Measurements from ENCODE around the gene P2RX6.

Gene P2RX6

DNA sequence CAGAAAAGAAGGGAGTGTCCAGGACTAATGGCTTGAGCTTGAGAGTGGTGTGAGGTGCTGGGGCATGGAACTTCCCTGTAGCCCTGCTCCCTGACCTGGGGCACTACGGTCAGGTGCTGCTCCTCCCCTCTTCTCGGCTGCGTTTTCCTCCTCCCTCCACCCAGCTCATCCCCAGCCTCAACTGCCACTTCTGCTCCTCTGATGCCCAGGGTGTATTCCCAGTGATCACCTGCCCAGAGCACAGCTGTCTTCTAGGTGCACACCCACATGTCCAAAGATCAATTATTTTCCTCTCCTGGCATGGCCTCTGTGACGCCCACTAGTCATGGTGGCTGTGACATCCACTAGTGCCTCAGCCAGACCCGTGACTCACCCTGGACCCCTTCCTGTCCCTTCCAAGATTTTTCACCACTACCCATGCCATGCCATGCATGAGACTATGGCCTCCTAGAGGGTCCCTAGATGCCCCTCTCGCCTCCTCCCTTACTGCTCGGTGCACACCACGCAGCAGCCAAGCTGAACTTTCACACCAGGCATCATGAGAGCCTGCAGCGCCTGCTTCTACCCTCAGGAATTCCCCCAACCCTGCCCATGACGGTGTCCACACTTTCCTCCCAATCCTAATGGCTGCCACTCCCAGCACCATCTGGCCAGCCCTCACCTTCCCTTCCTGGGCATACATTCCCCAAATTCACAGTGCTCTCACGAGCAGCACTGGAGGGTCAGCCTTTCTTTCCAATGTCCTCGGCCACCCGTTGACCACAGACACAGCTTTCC lies 1.9 kb downstream of the P2RX6 start:
- H3K36me3 ChIP-seq (ENCODE audit: control insufficient read depth, insufficient read depth, low read length) = no peaks in the 10 kb centered on the region
- WGBS (ENCODE audit: insufficient coverage, insufficient read length) = no CpG with 5 or more reads among the region's 13 CpGs
- no peak overlapping the region for H3K27ac ChIP-seq (ENCODE audit: low read length)
- no peak overlapping the region for H3K4me3 ChIP-seq (ENCODE audit: low read length)
- no peak for DNase-seq (ENCODE audit: low read depth, low spot score)
- no peaks in the 10 kb centered on the region for H3K9me3 ChIP-seq (ENCODE audit: control insufficient read depth, insufficient read depth, low read length)
- H3K4me1 ChIP-seq (ENCODE audit: control insufficient read depth, insufficient read depth, low read length) = no peaks in the 10 kb centered on the region
- no peaks in the 10 kb centered on the region for H3K27me3 ChIP-seq (ENCODE audit: control insufficient read depth, insufficient read depth, low read length)

DNA sequence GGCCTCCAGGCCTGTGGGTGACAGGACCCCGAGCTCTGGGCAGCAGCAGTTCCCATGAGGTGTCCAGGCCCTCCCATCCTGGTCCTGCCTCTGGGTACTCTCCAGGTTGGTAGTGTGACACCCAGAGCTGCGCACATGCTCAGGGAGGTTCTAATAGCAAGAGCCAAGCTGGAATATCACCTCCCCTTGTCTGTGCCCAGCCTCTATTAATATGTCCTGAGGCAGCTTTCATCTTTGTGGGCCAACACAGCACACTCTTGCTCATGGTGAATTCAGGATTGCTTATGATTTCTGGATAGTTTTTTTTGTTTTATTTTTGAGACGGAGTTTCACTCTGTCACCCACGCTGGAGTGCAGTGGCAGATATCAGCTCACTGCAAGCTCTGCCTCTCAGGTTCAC lies 3.3 kb downstream of the P2RX6 start:
- no peaks in the 10 kb centered on the region for H3K27me3 ChIP-seq (ENCODE audit: control insufficient read depth, insufficient read depth, low read length)
- DNase-seq (ENCODE audit: low read depth, low spot score) = no peak
- no peaks in the 10 kb centered on the region for H3K4me1 ChIP-seq (ENCODE audit: control insufficient read depth, insufficient read depth, low read length)
- WGBS (ENCODE audit: insufficient coverage, insufficient read length) = no CpG with 5 or more reads among the region's 4 CpGs
- H3K36me3 ChIP-seq (ENCODE audit: control insufficient read depth, insufficient read depth, low read length) = no peaks in the 10 kb centered on the region
- H3K4me3 ChIP-seq (ENCODE audit: low read length) = no peak overlapping the region
- no peaks in the 10 kb centered on the region for H3K9me3 ChIP-seq (ENCODE audit: control insufficient read depth, insufficient read depth, low read length)
- no peak overlapping the region for H3K27ac ChIP-seq (ENCODE audit: low read length)

DNA sequence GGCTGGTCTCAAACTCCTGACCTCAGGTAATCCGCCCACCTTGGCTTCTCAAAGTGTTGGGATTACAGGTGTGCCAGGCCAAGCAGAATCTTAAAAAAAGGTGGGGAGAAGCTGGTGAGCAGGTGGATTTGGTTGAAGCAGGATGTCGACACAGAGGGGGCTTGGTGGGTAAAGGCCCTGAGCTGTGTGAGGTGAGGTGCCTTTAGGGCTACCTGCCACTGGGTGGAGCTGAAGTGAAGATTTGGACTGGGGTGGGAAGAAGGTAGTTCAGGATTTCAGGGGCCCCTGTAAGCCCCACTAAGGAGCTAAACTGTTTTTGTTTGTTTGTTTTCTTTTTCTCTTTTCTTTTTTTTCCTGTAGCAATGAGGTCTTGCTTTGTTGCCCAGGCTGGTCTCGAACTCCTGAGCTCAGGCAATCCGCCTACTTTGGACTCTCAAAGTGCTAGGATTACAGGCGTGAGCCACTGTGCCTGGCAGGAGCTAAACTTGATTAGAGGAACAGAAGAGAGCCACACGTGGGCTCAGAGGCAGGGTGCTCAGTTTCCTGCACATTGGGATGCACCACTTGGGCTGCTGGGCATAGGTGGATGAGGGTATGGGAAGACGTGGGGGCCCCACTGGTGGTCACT lies 6.0 kb downstream of the P2RX6 start:
- no peak for DNase-seq (ENCODE audit: low read depth, low spot score)
- Histone ChIP-seq H3K4me3 (ENCODE audit: low read length) (no peak overlapping the region), H3K27ac (ENCODE audit: low read length) (no peak overlapping the region), H3K36me3 (ENCODE audit: control insufficient read depth, insufficient read depth, low read length) (no peaks in the 10 kb centered on the region), H3K4me1 (ENCODE audit: control insufficient read depth, insufficient read depth, low read length) (no peaks in the 10 kb centered on the region), H3K9me3 (ENCODE audit: control insufficient read depth, insufficient read depth, low read length) (no peaks in the 10 kb centered on the region), H3K27me3 (ENCODE audit: control insufficient read depth, insufficient read depth, low read length) (no peaks in the 10 kb centered on the region)
- WGBS (ENCODE audit: insufficient coverage, insufficient read length) = no CpG with 5 or more reads among the region's 7 CpGs

DNA sequence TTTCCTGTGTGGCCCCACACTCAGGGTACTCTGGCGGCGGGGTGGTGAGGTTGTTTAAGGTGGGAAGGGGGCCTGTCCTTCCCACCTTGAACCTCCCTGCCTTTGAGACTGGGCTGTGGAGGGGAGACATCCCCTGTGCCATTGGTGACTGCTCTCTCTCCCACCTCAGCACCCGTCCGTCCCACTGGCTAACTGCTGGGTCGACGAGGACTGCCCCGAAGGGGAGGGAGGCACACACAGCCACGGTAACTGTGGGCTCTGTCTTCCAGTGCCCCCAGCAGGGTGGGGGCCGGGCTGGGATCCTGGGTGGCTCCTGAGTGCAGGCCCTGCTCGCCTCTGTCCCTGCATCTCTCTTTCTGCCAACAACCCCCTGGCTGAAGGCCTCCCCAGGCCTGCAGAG lies 7.5 kb downstream of the P2RX6 start:
- H3K9me3 ChIP-seq (ENCODE audit: control insufficient read depth, insufficient read depth, low read length) = no peaks in the 10 kb centered on the region
- no CpG with 5 or more reads among the region's 10 CpGs for WGBS (ENCODE audit: insufficient coverage, insufficient read length)
- H3K27me3 ChIP-seq (ENCODE audit: control insufficient read depth, insufficient read depth, low read length) = no peaks in the 10 kb centered on the region
- no peaks in the 10 kb centered on the region for H3K36me3 ChIP-seq (ENCODE audit: control insufficient read depth, insufficient read depth, low read length)
- no peak overlapping the region for H3K4me3 ChIP-seq (ENCODE audit: low read length)
- no peaks in the 10 kb centered on the region for H3K4me1 ChIP-seq (ENCODE audit: control insufficient read depth, insufficient read depth, low read length)
- no peak for DNase-seq (ENCODE audit: low read depth, low spot score)
- H3K27ac ChIP-seq (ENCODE audit: low read length) = no peak overlapping the region

DNA sequence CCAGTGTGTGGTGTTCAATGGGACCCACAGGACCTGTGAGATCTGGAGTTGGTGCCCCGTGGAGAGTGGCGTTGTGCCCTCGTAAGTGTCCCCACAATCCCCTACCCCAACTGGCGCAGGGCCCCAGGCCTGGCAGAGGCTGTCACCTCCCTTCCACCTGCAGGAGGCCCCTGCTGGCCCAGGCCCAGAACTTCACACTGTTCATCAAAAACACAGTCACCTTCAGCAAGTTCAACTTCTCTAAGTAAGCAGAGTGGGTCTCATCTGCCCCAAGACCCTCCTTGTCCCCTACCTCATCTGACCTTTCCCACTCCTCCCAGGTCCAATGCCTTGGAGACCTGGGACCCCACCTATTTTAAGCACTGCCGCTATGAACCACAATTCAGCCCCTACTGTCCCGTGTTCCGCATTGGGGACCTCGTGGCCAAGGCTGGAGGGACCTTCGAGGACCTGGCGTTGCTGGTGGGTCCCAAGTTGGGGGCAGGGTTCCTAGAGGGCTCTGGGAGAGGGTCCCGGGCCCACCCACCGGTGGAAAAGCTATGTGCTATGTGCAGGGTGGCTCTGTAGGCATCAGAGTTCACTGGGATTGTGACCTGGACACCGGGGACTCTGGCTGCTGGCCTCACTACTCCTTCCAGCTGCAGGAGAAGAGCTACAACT lies 8.1 kb downstream of the P2RX6 start:
- WGBS (ENCODE audit: insufficient coverage, insufficient read length) = no CpG with 5 or more reads among the region's 13 CpGs
- DNase-seq (ENCODE audit: low read depth, low spot score) = no peak
- Histone ChIP-seq H3K27me3 (ENCODE audit: control insufficient read depth, insufficient read depth, low read length) (no peaks in the 10 kb centered on the region), H3K9me3 (ENCODE audit: control insufficient read depth, insufficient read depth, low read length) (no peaks in the 10 kb centered on the region), H3K4me1 (ENCODE audit: control insufficient read depth, insufficient read depth, low read length) (no peaks in the 10 kb centered on the region), H3K36me3 (ENCODE audit: control insufficient read depth, insufficient read depth, low read length) (no peaks in the 10 kb centered on the region), H3K27ac (ENCODE audit: low read length) (no peak overlapping the region), H3K4me3 (ENCODE audit: low read length) (no peak overlapping the region)

DNA sequence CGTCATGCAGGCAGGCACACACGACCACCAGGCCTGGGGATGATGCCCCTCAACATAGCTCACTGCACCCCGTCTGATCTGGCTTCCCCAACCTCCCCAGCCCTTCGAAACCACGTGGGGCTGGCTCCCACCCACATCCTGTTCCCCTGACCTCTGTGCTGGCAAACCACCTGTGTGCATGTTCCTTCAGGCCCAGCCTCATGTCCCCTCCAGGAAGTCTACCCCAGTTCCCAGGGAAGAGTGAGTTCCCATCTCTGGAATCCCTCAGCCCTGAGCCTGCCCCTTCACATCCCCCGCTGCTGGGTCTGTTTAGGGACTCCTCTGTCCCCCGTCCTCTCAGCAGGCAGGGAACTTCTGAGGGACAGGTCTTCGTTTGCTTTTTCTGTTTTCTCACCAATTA lies 10.3 kb downstream of the P2RX6 start:
- Histone ChIP-seq H3K4me3 (ENCODE audit: low read length) (no peak overlapping the region), H3K36me3 (ENCODE audit: control insufficient read depth, insufficient read depth, low read length) (no peaks in the 10 kb centered on the region), H3K27me3 (ENCODE audit: control insufficient read depth, insufficient read depth, low read length) (no peaks in the 10 kb centered on the region), H3K9me3 (ENCODE audit: control insufficient read depth, insufficient read depth, low read length) (no peaks in the 10 kb centered on the region), H3K4me1 (ENCODE audit: control insufficient read depth, insufficient read depth, low read length) (0 out of 2 replicates have a peak, but pooled peaks cover 3% of the 10 kb centered on the region), H3K27ac (ENCODE audit: low read length) (no peak overlapping the region)
- no peak for DNase-seq (ENCODE audit: low read depth, low spot score)
- no CpG with 5 or more reads among the region's 8 CpGs for WGBS (ENCODE audit: insufficient coverage, insufficient read length)

DNA sequence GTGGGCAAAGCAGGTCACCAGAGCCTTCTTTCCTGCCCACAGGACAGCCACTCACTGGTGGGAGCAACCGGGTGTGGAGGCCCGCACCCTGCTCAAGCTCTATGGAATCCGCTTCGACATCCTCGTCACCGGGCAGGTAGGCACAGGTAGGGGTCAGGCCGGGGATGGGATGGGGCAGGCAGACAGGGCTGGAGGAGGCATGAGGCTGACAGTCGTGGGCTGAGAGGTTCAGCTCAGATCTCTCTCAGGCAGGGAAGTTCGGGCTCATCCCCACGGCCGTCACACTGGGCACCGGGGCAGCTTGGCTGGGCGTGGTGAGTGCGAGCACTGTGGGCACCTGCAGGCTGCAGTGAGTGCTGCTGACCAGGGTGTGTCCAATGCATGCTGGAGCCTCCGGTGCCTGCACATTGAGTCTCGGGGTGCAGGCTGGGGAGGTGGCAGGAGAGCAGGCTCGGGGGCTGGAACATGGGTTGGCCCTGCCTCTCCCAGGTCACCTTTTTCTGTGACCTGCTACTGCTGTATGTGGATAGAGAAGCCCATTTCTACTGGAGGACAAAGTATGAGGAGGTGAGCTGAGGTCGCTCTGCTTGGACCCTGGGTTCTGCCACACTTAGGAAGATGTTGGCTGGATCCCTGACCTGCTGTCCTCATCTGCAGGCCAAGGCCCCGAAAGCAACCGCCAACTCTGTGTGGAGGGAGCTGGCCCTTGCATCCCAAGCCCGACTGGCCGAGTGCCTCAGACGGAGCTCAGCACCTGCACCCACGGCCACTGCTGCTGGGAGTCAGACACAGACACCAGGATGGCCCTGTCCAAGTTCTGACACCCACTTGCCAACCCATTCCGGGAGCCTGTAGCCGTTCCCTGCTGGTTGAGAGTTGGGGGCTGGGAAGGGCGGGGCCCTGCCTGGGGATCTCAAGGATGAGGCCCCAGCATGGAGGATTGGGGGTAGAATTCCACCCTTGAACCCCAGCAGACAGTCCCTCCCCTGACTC lies 11.1 kb downstream of the P2RX6 start:
- no peak overlapping the region for H3K4me3 ChIP-seq (ENCODE audit: low read length)
- WGBS (ENCODE audit: insufficient coverage, insufficient read length) = no CpG with 5 or more reads among the region's 27 CpGs
- no peaks in the 10 kb centered on the region for H3K9me3 ChIP-seq (ENCODE audit: control insufficient read depth, insufficient read depth, low read length)
- H3K36me3 ChIP-seq (ENCODE audit: control insufficient read depth, insufficient read depth, low read length) = no peaks in the 10 kb centered on the region
- H3K27ac ChIP-seq (ENCODE audit: low read length) = no peak overlapping the region
- DNase-seq (ENCODE audit: low read depth, low spot score) = no peak
- no peaks in the 10 kb centered on the region; the same call in 1 of the 2 replicates for H3K27me3 ChIP-seq (ENCODE audit: control insufficient read depth, insufficient read depth, low read length)
- H3K4me1 ChIP-seq (ENCODE audit: control insufficient read depth, insufficient read depth, low read length) = 0 out of 2 replicates have a peak, but pooled peaks cover 3% of the 10 kb centered on the region

DNA sequence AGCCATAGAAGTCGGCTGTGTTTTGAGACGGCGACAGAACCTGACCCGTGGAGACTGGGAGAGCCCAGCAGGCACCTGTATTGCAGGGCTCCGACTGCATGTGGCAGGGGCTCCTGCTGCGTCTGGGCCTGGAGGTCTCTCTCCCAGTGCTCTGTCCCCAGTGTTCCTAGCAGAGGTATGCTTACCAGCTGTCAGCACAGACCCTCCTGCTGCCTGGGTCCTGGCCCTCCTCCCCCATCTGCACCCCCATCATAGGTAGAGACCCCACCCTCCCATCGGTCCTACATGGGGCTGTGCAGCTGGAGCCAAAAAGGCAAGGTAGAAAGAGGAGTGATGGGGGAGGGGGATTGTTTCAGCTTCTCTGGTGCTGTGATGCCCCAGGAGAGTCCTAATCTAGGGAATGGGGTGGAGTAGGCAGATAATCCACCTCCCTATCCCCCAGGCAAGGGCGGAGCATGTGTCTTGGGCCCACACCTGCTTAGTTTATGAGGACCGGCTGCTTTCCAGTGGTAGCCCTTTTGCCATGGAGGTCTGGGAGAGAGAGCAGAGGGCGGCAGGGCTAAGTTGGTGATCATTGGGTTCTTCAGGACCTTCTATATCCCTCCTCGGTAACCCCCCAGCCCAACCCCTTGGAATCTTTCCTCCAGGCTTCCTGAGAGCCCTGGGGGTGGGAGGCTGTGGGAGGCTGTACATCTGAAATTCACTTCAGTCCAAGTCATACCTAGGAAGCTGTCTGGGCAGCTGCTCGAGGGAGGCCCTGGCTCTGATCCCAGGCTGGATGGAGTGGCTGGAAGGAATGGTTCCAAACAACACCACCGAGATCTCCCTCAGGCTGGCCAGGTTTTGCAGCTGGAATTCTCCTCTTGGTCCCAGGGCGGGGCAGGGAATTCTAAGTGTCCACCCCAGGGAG lies 12.1 kb downstream of the P2RX6 start:
- H3K27ac ChIP-seq (ENCODE audit: low read length) = no peak overlapping the region
- WGBS (ENCODE audit: insufficient coverage, insufficient read length) = no CpG with 5 or more reads among the region's 14 CpGs

More for the DNA sequence above, 12.1 kb downstream of the P2RX6 start:
- Histone ChIP-seq H3K36me3 (ENCODE audit: control insufficient read depth, insufficient read depth, low read length) (no peaks in the 10 kb centered on the region), H3K27me3 (ENCODE audit: control insufficient read depth, insufficient read depth, low read length) (peaks cover 4% of the 10 kb centered on the region; the same call in 1 of the 2 replicates), H3K9me3 (ENCODE audit: control insufficient read depth, insufficient read depth, low read length) (no peaks in the 10 kb centered on the region), H3K4me3 (ENCODE audit: low read length) (no peak overlapping the region), H3K4me1 (ENCODE audit: control insufficient read depth, insufficient read depth, low read length) (0 out of 2 replicates have a peak, but pooled peaks cover 3% of the 10 kb centered on the region)
- DNase-seq (ENCODE audit: low read depth, low spot score) = no peak

Measured in iPS DF 6.9 (cell line).